GM18519 (cell line): ENCODE data around the gene DIDO1.
"Not testable (repeated sequence)": the region's sequence is repeated elsewhere in the genome, so short reads cannot be mapped to it uniquely, and the experiment has no call there.

Experiments used
- ATAC-seq: cut with Tn5 transposase; IDR thresholded peaks from one replicate; pipeline ENCODE4 v1.9.1; 2021; ENCODE audit warnings: mild to moderate bottlenecking, moderate library complexity; ENCODE audit not compliant: unreplicated experiment, low FRiP score

DIDO1 gene

DNA sequence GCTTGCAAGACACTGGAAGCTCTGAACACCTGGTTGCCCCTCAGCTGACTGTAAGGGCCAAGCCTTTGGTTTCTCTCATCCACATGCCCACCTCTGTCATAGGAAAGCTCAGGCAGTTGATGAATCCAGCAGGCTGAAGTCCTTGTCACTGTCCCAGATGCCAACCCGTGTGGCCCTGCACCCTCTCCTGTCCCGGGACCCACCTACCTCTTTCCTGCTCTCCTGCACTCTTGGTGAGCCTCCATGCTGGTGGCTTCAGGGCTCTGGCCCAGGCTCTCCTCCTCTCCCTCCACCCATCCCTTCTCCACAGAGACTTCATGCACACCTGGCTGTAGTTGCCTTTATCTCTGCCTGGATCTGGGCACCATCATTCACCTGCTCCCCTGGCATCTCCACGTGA lies 7.7 kb upstream of the DIDO1 start:
- ATAC-seq = no peak

DNA sequence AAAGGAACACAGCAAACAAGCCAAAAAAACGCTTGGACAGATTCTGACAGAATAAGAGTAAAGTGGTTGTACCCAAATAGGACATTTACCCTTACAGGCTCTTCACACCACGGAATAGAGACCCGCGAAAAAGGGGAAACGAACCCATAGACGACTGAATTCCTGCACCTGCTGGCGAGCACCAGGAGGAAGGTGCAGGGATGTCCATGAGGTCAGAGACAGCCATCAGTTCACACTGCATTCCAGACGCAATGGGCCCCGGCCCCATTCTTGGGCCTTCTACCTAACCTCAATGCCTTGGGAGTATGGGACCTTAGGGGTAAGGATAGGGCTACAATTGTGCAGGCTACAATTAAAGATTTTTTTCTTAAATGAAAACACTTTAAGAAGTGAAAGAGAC lies 5.2 kb upstream of the DIDO1 start:
- ATAC-seq = no peak

DNA sequence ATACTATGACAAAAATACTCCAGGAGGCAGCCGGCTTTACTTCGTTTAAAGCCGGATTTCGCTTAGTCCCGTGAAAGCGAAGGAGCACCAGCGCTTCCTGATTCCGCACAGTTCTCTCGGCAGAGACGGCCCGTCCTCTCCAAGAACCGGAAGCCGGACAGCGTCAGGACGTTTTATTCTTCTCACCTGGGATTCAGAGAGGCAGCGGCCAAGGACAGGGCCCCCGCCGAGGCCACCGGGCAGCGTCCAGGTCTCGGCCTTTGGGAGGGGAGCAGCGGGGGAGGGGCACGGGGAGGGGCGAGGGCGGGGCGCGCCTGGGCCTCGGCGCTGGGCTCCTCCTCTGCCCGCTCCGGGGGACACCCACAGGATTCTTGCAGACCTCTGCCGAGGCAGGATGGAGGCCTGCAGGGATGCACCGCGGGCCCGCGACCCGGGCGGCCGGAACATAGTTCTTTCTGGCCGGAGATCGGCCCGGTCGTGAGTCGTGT lies 2.8 kb upstream of the DIDO1 start:
- ATAC-seq = no peak

DNA sequence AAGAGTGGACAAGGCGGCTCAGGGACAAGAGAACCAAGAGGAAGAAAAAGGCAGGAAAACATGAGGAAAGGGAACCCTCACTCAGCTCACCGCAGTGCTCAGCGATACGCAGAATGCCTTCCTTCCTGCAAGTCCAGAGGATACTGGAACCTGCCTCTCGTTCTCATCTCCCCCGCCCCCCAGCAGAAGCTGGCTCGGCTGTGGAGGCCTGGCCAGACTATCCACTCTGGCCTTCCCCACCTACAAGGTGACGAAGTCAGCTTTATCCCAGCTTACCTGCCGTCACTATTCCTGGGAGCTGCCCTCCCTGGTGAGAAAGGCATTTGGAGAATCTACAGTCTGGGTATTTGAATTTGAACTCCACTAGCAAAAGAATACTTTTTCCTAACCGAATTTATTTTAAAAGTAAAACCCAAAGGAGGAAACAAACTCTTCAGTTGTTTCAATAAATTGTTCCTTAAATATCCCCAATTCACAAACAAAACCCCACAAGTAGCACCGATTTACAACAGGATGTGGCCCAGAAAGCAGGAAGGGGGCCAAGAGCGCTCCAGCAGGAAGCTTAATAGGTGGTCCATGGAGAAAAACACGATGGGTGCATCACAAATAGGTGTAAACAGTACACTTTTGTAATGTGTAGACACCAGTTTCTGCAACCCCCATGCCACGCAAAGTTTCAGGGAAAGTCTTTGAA lies 2.1 kb upstream of the DIDO1 start:
- ATAC-seq = no peak

DNA sequence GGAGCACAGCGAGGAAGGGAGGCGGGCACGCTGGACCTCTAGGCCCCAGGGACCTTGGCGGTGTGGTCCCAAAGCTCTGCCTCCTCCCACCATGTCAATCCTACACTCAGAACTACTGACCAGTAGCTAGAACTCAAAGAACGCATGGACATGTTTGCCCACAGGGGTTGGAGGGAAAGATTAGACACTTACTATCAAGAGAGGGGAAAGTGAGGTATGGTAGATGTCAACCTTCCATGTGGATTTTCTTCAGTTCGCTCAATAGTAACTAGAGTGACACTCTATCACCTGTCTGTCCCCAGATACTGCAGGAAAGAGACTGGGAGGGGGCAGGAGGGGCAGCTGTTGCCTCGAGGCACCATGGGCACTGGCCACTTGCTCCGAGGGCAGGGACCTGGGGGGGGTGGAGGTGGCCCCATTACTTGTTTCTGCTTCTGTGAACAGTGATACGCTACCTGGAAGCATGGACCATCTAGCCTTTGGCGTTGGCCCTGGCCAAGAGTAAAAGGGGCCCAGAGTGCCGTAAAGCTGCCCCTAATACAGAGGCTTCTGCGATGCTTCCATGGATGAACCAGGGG lies 912 bp upstream of the DIDO1 start:
- no peak for ATAC-seq

DNA sequence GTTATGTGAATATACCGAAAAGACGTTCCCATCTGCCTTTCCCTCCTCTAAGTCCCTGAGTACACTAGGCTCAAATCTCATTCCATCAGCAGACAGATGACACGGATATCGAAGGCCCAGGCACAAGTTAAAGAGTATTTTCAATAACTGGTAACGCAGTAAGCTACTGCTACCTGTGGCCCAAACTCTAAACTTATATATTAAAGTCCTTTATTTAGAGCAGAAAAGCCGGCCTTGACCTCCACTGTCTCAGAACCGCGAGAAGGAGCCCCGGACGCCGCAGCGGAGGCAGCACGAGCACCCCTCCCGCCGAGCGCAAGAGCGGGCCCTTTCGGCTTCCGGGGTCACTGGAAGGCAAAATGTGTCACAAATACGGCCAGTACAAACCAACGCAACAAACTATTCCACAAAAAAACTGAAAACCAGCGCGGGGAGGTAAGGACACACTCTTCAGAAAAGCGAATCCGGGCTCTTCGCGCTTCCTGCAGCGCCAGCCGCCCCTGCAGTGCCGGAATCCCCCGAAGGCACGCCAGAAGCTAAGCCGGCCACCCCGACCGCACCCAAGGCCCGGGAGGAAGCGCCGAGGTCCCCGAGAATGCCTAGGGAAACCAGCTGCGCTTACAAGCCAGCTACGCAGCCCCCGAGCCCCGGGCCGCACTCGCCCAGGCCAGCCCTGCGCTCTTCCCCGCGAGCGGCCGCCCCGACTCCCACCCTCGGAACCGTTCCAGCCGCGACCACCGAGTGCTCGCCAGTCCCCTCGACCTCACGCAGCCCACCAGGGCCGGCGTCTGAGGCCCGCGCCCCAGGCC lies 681 bp downstream of the DIDO1 start:
- no peak for ATAC-seq

DNA sequence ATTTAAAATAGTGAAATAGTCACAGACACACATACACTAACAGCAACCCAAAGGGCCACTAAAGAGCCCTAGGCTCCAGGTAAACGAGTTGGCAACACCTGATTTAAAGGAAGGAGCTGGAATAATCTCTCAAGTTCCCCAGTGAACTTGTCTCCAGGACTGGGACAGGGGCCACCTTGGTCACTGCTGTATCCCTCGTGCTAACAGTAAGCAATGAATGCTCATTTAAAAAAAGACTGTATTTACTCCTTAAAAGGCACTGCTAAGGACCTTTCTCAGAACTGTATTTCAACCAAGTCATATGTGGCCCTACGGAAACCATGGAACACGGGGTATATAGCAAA lies 1.3 kb downstream of the DIDO1 start:
- ATAC-seq = no peak

DNA sequence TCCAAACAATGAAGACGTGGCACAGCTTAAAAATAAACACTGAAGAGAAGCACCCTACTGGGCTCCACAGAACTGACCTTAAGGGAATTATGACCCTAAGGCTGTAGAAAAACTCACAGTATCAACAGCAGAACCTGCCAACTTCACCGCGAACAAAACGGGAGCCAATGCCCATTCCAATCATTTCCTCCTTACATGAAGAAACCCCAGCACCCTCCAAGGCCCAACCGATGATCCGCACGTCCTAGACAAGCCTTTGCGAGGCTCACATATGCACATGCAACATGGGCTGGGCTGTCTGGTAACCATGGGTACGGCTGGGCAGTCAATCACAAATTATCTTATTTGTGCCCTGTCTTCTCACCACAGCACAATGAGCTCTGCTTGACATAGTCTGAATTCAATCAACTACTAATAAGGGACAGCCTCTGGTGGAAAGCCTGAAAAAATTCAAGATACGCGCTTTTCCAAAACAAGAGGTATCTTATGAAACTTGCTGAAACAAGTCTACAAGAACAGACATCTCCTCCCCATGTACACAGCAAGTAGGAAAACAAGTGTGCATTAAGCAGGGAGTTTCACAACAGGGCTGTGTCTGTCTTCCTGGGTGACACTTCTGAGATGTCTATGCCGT lies 1.7 kb downstream of the DIDO1 start:
- ATAC-seq = no peak

DNA sequence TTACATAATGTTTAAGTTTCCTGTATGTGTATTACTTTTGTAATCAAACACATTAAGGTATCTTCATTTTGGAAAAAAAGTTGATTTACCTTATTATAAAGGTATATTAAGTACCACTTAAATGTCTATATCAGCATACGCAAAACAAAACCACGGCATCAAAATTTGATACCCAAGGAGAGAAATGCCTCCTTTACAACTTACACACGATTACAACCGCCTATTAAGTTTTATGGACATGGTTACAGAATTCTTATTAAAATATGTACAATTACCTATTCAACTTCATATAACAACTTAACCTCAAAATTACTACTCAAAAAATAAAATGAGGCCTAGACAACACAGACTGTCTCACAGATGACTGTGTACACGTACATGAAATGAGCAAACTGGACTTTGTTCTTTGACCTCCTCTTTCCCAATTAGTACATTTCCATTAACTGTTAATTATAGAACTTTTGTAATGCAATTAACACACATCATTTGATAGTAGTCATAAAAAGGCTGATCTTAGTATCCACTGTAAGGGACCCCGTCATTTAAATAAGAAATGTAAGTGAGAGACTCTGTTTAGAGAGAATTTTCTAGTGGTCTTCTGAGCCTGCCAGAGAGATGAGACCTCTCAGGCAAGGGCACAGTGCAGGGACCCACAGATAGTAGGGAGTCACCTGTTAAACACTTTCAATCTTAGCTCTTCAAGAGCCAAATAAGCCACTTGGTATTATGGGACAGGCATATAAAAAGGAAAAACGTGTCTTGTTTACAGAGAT lies 2.5 kb downstream of the DIDO1 start:
- ATAC-seq = no peak

DNA sequence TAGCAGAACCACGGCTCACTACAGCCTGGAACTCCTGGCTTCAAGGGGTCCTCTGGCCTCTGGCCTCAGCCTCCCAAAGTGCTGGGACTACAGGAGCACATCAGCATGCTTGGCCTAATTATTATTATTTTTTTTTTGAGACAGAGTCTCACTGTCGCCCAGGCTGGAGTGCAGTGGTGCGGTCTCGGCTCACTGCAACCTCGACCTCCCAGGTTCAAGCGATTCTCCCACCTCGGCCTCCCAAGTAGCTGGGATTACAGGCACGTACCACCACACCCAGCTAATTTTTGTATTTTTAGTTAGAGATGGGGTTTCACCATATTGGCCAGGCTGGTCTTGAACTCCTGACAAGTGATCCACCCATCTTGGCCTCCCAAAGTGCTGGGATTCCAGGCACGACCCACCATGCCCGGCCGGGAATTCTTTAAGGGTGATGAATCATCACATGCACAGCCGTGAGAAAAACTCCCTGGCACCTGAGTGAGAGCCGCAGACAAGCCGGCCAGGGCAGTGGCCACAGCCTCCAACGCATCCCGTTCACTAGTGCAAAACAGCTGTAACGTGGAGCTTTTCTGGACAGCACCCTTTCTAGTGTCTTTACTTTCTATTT lies 3.1 kb downstream of the DIDO1 start:
- ATAC-seq = not testable (repeated sequence)

DNA sequence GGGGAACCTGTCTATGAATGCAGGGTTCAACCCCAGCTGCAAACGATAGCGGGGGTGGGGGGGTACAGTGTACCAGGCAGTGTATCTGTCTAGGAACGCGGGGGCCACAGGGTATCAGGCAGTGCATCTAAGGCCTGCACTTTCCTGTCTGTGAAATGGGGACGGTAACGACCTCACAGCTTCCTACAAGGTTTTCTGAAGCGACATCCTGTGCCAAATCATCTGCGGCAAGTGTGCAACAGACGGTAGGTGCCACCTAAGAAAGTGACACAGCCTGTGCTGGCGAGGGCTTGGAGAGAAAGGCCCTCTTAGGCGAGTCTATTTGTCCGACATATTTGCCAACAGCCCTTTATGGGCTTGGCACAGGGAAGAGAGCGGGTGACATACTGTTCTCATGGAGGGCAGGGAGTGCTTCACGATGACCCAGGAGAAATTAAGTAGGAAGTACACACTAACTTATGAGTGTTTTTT lies 3.8 kb downstream of the DIDO1 start:
- ATAC-seq = no peak

DNA sequence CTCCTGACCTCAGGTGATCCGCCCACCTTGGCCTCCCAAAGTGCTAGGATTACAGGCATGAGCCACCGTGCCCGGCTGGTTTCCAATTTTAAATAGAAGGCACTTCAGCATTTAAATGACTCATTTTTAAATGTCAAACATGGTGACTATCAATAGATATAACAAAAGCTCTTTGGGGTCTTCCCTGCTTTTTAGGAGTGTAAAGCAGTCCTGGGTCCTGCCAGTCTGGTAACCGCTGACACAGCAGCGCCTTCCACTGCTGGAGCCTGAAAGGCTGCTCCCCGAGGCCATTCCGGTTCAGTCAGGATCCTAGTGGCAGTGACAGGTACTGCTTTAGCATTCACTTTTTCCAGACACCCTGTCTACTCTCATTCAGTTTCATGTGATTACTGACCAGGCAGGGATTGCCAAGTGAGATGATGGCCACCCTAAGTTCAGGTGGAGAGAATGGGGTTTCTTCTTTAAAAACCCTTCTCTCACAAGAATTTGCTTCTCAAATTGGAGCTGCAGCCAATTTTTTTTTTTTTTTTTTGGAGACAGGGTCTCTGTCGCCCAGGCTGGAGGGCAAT lies 5.1 kb downstream of the DIDO1 start:
- ATAC-seq = no peak

DNA sequence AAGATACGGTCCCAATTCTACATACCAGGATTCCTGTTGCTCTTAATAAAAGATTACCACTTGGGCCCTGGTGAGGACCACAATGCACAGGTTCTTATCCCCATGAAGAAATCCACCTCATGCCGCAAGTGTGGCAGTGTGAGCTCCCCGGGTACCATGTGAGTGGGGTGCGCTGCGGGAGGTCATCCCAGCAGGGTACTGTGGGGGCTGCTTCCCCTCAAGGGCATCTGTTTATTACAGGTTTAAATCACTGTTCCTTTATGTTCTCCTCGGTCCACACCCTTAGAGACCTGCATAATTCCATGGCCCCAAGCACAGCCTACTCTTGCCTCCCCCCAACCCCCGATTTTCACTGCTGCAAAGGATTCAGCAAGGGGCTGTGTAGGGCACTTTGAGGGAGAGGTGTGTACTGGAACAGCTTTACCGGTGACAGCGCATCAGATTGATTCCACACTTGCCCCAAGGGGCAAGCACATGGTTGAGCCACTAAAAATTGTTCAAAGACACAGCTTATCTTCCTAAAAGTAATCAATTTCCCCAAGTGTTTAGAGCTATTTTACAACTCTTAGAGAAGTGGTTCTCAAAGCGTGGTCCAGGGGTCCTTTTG lies 6.2 kb downstream of the DIDO1 start:
- no peak for ATAC-seq

DNA sequence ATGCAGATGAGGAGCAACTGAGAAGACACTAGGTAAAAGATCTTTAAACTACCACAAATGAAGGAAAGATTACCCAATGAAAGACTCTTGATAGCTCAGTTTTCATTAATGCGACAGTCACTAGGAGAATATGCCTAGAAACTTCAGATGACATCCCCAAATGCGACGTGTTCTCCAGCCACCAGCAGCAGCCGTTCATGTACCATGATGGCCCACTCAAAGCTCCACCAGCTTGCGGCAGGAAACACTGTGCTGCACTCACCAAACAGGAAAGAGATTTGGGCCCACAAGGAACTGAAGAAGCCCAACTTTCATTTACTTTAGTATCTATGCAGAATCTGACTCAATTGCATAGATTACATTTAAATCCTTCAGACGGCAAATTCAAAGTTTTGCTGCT lies 7.5 kb downstream of the DIDO1 start:
- ATAC-seq = no peak

DNA sequence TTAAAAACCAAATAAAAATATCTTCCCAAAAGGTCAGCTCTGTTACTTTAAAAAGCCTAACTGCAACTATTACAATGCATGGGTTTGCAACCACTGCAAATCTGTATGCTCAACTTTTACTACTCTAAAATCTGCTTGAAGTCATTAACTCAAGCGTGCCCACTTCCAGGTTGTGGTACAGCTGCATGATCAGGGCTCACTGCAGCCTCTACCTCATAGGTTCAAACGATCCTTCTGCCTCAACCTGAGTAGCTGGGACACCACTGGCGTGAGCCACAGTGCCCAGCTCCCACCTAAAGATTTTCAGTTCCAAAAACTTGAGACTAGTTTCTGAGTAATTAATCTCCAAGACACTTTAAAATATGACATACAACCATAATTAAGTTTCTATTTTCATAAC lies 8.2 kb downstream of the DIDO1 start:
- no peak for ATAC-seq

DNA sequence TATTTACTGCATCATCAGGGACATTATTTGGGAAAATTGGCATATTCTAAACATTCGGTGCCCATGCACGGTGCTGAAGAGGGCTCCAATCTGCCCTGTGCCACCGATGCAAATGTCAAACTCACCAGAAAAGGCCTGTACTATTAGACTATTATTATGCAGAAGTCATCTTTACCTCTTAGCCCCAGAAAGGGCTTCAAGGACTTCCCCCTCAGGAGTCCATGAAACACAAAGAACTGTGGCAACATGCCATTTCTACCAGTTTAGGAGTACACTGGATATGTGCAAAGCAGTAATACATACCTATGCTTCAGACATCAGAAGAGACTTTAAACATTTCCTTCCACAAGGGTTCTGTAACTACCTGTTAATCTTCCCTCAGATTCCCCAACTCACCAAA lies 8.6 kb downstream of the DIDO1 start:
- no peak for ATAC-seq

DNA sequence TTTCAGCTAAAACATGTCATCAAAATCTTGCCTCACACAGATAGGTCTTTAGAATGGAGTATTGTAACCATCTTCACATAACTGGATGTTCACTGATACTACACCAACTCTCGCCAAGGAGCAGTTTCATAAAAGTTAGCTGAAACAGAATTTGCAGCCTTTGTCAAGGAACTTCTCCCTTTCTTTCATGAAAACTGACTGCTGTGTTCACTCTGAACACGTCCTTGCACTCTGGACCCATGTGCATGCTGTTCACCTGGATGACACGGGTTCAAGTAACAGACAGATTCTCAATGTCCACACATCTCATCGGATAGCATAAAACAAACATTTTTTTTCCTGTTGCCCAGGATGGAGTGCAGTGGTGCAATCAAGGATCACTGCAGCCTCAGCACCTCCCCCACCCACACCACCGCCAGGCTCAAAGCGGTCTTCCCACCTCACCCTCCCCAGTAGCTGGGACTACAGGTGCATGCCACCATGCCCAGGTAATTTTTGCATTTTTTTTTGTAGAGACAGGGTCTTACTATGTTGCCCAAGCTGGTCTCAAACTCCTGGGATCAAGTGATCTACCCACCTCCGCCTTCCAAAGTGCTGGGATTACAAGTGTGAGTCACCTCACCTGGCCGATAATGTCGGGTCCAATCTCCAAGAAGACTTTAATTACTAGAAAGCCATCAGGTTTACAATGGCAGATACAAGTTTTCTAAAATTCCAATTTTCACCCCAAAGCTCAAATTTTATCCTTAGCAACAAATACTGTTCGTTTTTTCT lies 9.4 kb downstream of the DIDO1 start:
- no peak for ATAC-seq

DNA sequence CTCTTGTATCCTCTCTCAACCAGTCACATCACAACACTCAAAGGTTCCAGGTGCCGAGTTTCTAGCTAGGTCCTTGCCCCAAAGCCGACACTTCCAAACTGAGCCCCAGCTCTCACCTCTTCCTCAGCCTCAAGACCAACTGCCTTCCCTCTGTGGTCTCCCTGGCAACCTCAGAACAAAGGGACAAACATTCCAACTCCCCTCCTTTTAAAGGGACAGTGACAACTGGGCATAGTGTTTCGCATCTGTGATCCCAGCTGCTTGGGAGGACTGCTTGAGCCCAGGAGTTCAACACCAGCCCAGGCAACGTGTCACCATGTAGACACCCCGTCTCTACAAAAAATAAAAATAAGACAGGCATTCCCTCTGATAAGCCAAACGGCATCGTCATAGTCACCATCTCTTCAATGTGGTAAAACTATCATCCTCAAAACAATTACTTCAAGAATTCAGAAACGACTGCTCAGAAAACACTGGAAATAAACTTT lies 11.3 kb downstream of the DIDO1 start:
- ATAC-seq = no peak
